Measurements from ENCODE around the gene PNP.
A peak's percentile ranks its signal among the peaks of the same experiment; 100 is the strongest.
"Not testable (repeated sequence)": the region's sequence is repeated elsewhere in the genome, so short reads cannot be mapped to it uniquely, and the experiment has no call there.

PNP gene

DNA sequence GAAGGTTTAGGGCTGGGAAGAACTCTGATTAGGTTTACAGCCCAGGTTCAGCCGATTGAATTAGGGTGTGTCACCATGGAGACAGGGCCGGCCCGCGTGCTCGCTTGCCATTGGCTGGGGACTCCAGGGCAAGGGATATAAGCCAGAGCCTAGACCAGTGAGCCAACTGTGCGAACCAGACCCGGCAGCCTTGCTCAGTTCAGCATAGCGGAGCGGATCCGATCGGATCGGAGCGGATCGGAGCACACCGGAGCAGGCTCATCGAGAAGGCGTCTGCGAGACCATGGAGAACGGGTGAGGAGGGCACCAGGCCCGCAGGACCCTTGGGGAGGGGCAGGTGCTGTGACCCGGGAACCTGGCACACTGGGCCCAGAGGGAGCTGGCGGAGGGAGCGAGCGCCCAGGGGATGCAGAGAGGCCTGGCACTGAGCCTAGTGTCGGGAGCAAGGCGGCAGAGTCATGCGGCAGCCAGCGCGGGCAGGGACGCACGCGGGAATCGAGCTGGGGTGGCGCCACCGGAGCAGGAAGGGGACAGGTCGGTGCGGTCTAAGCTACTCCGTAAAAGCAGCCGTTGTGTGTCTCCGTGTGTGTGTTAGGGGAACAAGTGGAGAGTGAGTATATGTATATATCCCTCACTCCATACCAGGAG, at the start of gene PNP:
PNP (plus strand) TSS at position 165 of the 648 bp plus-strand sequence; CDS start at position 284, 119 bp downstream.
- H3K27ac ChIP-seq = peak within 1 kb of the TSS; percentile 94
- no peak for DNase-seq (ENCODE audit: low read depth, low spot score)

DNA sequence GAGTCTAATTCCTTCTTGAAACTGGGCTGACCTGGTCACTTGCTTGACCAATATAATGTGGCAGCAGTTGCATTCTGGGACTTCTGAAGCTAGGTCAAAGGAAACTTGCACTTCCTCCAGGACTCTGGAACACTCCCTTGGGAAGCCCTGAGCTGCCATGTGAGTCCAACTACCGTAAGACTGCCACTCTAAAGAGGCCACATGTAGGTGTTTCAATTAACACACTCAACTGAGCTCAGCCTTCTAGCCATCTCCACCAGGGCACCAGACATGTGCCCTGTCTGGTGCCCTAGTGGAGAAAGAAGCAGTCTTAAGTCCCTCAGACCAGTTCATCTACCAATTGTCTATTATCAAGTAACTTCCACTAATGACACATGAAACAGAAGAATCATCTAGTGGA, 49.8 kb upstream of the PNP start:
- DNase-seq (ENCODE audit: low read depth, low spot score) = no peak

DNA sequence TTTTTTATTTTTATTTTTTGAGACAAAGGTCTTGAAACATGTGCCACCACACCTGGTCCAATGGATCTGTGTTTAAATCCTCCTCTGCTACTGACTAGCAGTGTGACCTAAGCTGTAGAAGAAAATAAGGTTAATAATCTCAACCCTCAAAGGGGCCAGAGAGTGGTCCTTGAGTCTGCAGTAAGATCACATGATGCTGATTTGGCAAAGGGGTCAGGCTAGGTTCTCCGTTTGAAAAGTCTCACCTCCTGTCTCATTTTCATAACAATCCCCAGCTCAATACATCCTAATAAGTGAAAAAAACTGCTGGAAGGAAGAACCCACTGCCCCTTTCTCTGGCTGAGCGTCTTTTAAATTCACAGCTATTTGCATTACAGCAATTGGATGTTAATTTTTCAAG, 47.9 kb upstream of the PNP start:
- no peak overlapping the region for H3K27ac ChIP-seq
- no peak for DNase-seq (ENCODE audit: low read depth, low spot score)

More for the DNA sequence above, 49.8 kb upstream of the PNP start:
- no peak overlapping the region for H3K27ac ChIP-seq

DNA sequence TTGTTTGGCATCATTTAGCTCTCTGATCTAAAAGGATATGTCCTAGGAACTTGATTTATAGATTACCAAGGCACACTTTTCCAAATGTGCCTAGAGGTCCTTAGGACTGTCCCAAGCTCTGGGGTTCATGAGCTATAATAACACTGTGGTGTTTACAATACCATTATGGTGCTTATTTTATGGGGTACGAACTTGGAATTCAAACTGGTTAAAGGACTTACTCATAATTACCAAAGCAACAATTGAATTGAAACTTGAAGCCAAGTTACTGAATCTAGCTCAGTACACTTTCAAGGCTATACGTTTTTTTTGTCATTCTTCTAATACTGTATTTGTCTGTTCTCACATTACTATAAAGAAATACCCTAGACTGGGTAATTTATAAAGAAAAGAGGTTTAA, 46.3 kb upstream of the PNP start:
- no peak for DNase-seq (ENCODE audit: low read depth, low spot score)
- no peak overlapping the region for H3K27ac ChIP-seq

DNA sequence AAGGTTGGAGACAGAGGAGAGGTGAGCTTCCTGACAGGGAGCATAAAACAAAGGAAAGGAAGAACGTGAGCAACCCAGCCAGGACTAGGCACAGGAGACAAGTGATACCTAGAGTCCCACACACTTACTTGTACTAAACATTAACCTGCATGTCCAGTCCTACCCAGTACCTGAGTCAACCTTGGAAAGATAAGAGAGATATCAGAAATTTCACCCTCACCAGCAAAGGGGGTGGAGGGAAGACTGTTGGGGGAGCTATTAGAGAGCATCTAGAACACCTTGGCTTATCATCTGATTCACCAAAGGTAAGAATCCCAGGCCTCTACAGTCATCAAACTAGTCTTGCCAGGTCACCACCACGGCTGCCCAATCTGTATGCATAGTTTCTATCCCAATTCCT, 44.4 kb upstream of the PNP start:
- H3K27ac ChIP-seq = no peak overlapping the region
- no peak for DNase-seq (ENCODE audit: low read depth, low spot score)

DNA sequence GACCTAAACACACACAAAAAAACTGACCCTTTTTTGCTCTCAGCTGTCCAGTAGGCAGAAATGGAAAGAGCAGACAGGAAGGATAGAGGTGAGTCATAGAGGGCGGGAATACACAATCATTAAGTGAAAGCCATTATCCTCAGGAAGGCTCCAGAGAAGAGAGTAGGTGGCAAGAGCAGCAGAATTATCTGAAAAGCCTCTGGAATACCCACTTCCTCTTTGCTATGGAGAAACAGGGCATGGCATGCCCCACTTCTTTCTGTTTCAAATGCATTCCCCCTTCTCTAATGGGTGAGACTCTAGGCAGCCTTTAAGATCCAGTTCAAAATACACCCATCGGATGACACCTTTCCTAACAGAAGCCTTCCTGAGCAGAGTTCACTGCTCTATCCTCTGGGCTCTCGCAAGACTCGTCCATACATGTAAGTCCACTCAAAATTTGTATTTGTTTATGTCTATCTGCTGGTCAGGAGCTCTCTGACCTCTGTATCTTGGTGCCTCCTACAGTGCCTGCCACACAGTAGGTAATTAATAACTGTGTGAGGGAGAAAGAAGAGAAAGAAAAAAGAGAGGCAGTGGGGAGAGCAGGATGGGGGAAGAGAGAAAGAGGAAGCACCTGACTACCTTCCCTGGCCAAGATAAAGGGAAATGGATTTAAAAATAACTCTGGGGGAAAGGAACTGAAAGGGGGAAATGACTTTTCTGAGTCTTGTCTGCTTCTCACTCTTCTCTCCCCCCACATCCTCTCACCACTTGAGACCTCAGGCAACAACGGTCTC, 41.8 kb upstream of the PNP start:
- no peak for DNase-seq (ENCODE audit: low read depth, low spot score)
- no peak overlapping the region for H3K27ac ChIP-seq

DNA sequence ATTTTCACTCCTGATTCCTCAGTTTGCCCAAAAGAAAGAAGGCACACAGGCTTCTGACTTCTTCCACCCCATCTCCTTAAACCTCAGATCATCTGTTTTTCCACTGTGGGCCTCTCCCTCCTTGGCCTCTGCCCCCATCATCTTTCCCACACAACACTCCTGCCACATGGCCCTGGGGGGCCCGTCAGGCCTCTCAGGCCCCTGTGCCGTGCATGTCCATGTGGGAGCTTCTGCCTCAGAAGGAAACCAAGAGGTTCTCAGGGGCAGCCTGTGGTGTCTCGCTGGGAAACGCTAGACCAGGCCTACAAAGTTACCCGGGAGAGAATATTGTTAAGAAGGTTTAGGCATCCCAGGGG, 41.2 kb upstream of the PNP start:
- DNase-seq (ENCODE audit: low read depth, low spot score) = no peak
- H3K27ac ChIP-seq = no peak overlapping the region

DNA sequence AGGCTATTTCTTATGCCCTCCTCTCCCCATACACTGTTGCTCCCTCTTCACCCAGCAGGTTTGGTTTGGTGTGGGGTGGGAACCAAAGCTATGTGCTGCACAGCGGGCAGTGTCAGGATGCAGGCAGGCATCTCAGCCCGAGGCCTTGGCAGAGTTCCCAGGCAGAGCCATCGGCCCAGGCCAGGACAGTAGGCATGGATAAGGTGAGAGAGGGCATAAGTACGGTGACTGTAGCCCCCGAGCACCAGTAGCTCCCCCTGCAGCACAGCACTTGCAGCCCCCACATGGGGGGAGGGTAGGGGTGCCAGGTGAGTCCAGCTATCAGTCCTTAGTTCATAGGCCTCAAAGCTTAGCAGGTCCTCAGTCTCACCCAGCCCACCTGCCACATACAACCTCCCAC, 40.4 kb upstream of the PNP start:
- no peak for DNase-seq (ENCODE audit: low read depth, low spot score)
- no peak overlapping the region for H3K27ac ChIP-seq

DNA sequence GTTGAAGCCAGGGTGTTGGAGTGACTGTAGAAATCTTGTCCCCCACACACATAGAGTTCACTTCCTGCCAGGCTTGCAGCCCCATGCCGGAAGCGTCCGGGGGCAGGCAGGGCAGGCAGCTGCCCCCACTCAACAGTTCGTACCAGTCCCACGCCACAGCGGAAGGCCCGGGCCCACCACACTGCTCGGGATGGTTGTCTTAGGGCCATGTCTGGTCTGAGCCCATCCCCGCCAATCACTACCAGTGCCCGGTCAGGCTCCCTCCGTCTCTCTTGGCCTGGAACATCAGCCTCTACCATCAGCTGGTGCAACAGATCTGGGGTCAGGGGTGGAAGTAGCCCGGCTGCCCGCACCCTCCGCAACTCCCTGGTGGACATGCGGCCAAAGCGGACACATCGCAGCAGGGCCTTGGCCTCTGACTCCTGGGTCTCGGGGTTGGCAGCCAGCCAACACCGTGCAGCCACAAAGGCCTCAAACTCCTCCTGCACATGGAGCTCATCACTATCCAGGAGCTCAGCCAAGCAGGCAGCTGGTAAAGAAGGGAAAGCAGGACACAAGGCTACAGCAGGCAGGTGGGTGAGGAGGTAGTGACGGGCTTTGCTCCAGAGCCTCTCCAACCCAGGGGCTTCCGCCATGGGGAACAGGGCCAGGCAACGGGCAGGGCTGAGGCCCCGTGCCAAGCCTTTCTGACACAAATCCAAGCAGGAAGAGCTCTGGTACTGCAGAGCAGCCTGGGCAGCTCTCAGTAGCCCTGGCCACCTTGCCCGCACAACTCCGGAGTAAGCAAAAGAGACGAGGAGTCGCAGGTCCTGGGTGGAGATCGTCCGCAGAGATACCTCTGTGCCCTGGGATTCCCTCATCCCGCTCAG, 39.2 kb upstream of the PNP start:
- no peak overlapping the region for H3K27ac ChIP-seq

DNA sequence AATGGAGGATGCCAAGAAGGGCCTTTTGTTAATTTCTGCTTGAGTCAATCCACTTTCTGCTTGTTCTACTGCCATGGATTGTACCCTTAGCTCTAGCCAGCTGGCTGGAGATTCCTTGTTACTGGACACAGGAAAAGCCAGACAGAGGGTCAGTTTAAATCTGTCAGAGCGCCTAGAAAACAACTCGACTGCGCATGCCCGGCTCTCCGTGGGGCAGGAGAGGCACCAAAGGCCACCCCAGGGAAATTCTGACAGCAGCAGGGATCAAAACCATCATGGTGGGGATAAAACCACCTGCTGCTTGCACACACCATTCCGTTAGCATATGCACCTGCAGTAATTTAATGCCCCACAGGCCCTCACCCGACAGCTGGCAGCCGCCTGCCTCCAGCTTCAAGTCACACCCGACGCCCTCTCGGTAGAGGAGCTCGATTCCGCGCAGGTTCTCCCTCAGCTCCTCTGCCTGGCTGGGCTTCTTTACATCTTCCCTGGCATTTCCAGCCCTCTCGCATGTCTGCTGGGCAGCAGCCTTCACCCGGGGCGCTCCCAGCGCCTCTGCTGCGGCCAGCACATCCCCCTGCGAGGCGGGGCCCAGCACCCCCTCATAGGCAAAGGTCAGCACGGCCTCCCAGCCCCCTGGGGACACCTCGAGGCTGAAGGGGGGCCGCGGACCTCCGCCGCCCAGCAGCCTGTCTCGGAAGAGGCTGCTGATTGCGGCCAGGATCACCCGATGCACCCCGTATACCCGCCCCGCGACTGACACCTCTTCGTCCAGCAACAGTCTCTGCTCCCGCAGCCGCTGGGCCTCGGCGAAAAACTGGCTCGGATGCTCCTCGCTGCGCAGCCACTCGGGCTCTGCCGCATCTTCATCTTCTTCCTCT, 34.3 kb upstream of the PNP start:
- H3K27ac ChIP-seq = no peak overlapping the region
- no peak for DNase-seq (ENCODE audit: low read depth, low spot score)

More for the DNA sequence above, 39.2 kb upstream of the PNP start:
- DNase-seq (ENCODE audit: low read depth, low spot score) = no peak

DNA sequence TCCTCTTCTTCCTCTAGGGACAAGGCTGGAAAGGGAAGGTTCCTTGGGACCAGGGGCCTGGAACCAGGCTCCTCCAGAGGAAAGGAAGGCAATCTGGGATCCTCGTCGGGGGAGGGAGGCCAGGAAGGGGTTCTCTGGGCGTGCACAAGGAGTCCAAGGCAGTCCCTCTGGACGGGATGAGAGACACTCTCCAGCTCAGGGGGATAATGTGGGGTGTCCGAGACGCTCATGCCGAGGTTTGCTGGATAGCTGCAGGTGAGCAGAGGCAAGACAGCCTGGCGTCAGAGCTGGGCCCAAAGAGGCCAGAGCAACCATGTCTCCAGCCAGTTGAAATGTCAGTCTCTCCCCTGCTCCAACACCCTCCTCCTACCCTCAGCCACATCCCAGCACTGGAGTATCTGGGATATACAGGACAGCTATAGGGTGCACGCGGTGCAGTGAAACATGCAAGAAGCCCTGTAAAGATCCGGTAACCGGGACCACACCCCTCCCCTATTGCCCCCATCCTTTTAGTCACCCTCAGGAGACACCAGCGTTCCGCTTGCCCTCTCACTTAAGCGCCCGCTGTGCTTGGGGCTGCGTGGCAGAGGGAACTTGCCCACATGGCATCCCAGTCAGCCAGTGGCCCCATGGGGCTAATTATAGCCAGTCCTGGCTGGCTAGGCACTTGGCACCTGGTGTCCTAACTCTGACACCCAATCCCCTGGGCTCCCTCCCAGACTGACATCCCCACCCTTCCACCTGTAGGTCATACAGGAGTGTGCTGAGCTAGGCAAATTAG, 33.4 kb upstream of the PNP start, which contains the start of gene KLHL33:
KLHL33 (minus strand) TSS at position 585 of the 781 bp plus-strand sequence; CDS start at position 230, 355 bp downstream.
- no peak within 1 kb of the TSS for H3K27ac ChIP-seq
- no peak for DNase-seq (ENCODE audit: low read depth, low spot score)

DNA sequence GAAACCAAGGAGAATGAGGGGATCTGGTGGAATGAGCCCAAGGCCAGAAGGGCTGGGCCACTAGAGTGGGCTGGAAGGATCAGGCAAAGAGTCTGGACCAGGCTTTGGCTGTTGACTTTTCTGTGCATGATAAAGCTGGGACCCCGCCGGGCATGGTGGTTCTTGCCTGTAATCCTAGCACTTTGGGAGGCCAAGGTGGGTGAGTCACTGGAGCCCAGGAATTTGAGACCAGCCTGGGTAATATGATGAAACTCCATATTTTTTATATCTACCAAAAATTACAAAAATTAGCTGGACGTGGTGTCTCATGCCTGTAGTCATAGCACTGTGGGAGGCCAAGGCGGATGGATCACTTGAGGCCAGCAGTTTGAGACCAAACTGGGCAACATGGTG, 32.8 kb upstream of the PNP start:
- no peak for DNase-seq (ENCODE audit: low read depth, low spot score)
- H3K27ac ChIP-seq = no peak overlapping the region

DNA sequence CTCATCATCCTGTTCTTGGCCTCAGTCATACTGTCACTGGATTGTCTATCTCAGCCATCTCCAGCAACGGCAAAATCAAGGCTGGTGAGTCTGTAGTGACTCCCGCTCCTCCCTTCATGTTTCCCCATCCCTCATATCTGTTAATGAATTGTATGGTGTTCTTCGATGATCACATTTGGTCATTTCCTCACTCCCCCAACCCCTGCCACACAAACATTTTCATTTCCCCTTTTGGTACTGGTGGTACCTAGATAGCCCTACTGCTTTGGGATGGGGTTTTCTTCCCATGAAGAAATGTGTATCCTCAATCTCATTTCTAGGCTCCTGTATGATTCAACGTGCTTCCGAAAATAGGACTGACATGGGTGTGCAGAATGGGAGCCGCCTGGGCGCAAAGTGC, 30.5 kb upstream of the PNP start:
- no peak for DNase-seq (ENCODE audit: low read depth, low spot score)
- H3K27ac ChIP-seq = no peak overlapping the region

DNA sequence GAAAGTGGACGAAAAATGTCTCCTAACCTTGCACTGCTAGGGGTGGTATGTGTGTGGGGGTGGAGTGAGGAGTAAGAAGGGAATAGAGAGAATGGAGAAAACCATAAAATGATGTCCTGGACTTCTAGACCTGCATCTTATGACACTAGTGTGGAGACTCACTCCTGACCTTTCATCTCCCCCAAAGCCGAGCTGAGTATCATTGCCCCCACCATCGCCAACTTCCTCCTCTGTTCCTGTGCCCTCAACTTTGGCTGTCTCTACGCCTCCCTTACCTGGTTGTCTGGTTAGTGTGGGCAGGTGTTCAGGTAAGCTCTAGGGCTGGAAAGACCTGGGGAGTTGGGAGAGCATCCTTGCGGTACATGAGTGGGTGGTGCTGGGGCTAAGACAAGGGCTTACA, 28.7 kb upstream of the PNP start:
- H3K27ac ChIP-seq = no peak overlapping the region
- DNase-seq (ENCODE audit: low read depth, low spot score) = no peak

DNA sequence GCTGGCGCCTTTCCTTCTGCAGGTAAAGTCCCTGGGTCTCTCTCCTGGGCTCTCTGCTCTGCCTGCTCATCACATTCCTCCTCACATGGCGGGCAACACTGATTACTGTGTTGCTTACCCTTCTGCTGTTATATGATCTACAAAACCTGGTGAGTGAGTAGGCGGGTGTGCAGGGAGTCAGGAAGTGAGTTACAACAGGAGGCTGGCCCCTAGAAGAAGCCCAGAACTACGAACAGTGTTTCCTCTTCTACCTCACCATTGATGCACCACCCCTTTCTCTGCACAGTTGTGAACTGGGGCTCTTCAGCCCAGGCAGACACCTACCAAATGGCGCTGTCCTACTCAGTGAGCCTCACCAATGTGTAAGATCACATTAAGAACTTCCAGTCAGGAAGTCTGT, 28.3 kb upstream of the PNP start:
- DNase-seq (ENCODE audit: low read depth, low spot score) = no peak
- H3K27ac ChIP-seq = no peak overlapping the region

DNA sequence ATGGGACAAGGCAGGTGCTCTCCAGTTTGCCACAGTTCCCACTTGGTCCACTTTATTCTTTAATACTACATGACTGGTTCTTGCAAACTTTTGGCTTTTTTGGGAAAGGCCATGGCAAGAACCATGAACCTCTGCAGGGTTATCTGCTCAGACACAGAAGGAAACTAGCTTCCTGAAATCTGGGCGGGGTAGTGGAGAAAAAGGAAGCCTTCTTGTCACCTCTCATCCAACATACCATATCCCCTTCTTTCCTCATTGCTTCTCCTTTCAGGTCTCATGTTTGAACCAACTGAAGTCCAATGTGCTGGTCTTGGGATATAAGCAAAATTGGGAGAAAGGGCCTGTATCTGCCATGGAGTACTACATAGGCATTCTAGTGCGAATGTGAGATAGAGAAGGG, 27.7 kb upstream of the PNP start:
- DNase-seq (ENCODE audit: low read depth, low spot score) = no peak
- H3K27ac ChIP-seq = no peak overlapping the region

DNA sequence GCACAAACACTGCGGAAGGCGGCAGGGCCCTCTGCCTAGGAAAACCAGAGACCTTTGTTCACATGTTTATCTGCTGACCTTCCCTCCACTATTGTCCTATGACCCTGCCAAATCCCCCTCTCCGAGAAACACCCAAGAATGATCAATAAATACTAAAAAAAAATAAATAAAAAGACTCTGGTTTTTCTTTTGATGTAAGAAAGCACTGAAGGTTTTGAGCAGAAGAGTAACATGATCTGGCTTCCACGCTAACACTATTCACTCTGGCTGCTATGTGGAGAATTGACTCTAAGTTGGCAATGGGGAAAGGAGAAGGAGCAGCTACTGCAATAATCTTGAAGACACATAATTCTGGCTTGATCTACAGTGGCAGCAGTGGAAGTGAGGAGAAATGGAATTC, 25.6 kb upstream of the PNP start:
- not testable (repeated sequence) for H3K27ac ChIP-seq; DNase-seq (ENCODE audit: low read depth, low spot score)

DNA sequence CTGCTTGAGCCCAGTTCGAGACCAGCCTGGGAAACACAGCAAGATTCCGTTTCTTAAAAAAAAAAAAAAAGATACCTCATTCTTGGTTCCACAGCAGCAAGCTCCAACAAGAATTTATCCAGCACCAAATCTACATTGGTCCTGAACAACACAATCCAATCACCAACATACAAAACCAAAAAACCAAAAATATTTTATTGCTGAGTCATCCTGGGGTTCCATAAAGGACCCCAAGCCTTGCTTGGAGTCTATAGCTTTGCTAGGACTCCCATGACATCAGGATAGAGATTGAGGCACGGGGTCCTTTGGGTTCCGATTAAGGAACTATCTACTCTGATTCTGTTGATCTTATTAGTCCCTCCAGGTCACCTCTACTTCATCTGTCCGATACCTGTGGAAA, 22.3 kb upstream of the PNP start:
- DNase-seq (ENCODE audit: low read depth, low spot score) = no peak
- no peak overlapping the region for H3K27ac ChIP-seq

DNA sequence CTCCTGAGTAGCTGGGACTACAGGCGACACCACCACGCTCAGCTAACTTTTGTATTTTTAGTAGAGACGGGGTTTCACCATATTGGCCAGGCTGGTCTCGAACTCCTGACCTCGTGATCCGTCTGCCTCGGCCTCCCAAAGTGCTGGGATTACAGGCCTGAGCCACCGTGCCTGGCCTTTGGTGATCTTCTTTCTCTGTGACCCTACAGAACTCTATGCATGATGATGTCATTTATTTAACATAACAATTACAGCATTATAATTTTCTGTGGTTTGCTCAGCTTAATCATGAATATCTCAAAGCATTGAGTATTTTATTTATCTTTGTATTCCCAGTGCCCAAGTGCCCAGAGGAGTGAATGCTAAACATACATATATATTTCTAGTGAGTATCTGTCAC, 16.4 kb upstream of the PNP start:
- H3K27ac ChIP-seq; DNase-seq (ENCODE audit: low read depth, low spot score): not testable (repeated sequence)

Measured in epithelial cell of prostate (primary cell).